Fibroblast of the aortic adventitia (primary cell): ENCODE data around the gene ATP8A2. TPM values are rescaled to one million over a fixed set of nuclear protein-coding genes. Genes with fewer than 3 reads are reported as not detected.

ENCODE experiments used
- DNase-seq: peaks from one replicate; pipeline ENCODE4 v3.0.0-alpha.2; 2010; ENCODE audit warnings: low read depth
- H3K4me3 ChIP-seq: 2 replicates; pipeline ENCODE4 v1.5.1; 2011; ENCODE audit warnings: low read depth, mild to moderate bottlenecking, control low read depth, low read length, moderate library complexity
- CTCF ChIP-seq: IDR thresholded peaks from 2 replicates; pipeline ENCODE4 v1.5.1; 2011; ENCODE audit warnings: mild to moderate bottlenecking, low read length, control low read depth, inconsistent platforms; ENCODE audit not compliant: insufficient read depth
- total RNA-seq: library from RNA; depleted of rRNA; stranded (reverse); fragments of >200 nt; gene quantifications from 2 replicates; pipeline ENCODE4 v1.2.3, GENCODE V29; 2012; ENCODE audit warnings: low replicate concordance

ATP8A2 gene
- total RNA-seq, 1 donor: under 0.01 TPM

GRCh38 chr13:25844559-25845434 lies 473.0 kb downstream of the ATP8A2 start:
- TF ChIP-seq CTCF: no peak
- H3K4me3 ChIP-seq: no peak overlapping the region
- DNase-seq: no peak

GRCh38 chr13:25846222-25846984 lies 474.6 kb downstream of the ATP8A2 start:
- H3K4me3 ChIP-seq: no peak overlapping the region
- DNase-seq: no peak
- TF ChIP-seq CTCF: no peak

GRCh38 chr13:25847145-25847544 lies 475.4 kb downstream of the ATP8A2 start:
- no peak overlapping the region for H3K4me3 ChIP-seq
- TF ChIP-seq CTCF: no peak
- DNase-seq: no peak

GRCh38 chr13:25847635-25848626 lies 476.2 kb downstream of the ATP8A2 start:
- H3K4me3 ChIP-seq: no peak overlapping the region
- TF ChIP-seq CTCF: no peak
- no peak for DNase-seq

GRCh38 chr13:25848812-25849745 lies 477.3 kb downstream of the ATP8A2 start:
- DNase-seq: no peak
- TF ChIP-seq CTCF: no peak
- H3K4me3 ChIP-seq: no peak overlapping the region
